ENCODE data around the gene KRT16. TPM values are rescaled to one million over a fixed set of nuclear protein-coding genes. Genes with fewer than 3 reads are reported as not detected.
"Not testable (repeated sequence)": the region's sequence is repeated elsewhere in the genome, so short reads cannot be mapped to it uniquely, and the experiment has no call there.

The KRT16 gene
- 7.9 and 8.4 TPM in 2 replicates for polyA plus RNA-seq (2013)

GRCh38 chr17:41612376-41613160 is at the start of gene KRT16:
Gene KRT16 (minus strand): TSS chr17:41612767. CDS start chr17:41612688, 79 bp downstream.
- H2AFZ ChIP-seq (ENCODE audit: insufficient read depth, low read length, poor library complexity); H3K14ac ChIP-seq (ENCODE audit: low read length); H4K12ac ChIP-seq (ENCODE audit: low read depth, low read length); H3K79me2 ChIP-seq (ENCODE audit: control insufficient read depth, insufficient read depth, low read length, poor library complexity); H2AK5ac ChIP-seq (ENCODE audit: low read length); H3K27ac ChIP-seq (ENCODE audit: low read depth, low read length); H3K79me1 ChIP-seq (ENCODE audit: low read length); H3K9me3 ChIP-seq (ENCODE audit: insufficient read depth, low read depth, low read length); H4K91ac ChIP-seq (ENCODE audit: low read depth, low read length); H3K23ac ChIP-seq (ENCODE audit: low read length); H4K8ac ChIP-seq (ENCODE audit: low read depth, low read length); H3K4me1 ChIP-seq (ENCODE audit: control insufficient read depth in 1 of 2, insufficient read depth in 2 of 2, low read length in 2 of 2); H2BK120ac ChIP-seq (ENCODE audit: insufficient read depth, low read length, poor library complexity); H3K18ac ChIP-seq (ENCODE audit: low read length); H3K27me3 ChIP-seq (ENCODE audit: insufficient read depth, low read length); H3K36me3 ChIP-seq (ENCODE audit: control insufficient read depth in 1 of 2, insufficient read depth in 2 of 2, low read length in 2 of 2); H3K4me2 ChIP-seq (ENCODE audit: low read length); H2BK12ac ChIP-seq (ENCODE audit: low read length); H3K4me3 ChIP-seq (ENCODE audit: low read depth, low read length); H3K9ac ChIP-seq (ENCODE audit: low read length); H2BK5ac ChIP-seq (ENCODE audit: low read depth, low read length, poor library complexity); H3K4ac ChIP-seq (ENCODE audit: low read depth, low read length): not testable (repeated sequence)
- peak; percentile 21 to 46 for DNase-seq
- WGBS (ENCODE audit: extremely low coverage, insufficient coverage, insufficient read length), result no CpG with 5 or more reads among the region's 31 CpGs

- no CpG with 5 or more reads among the region's 8 CpGs for WGBS (ENCODE audit: extremely low coverage, insufficient coverage, insufficient read length)
Observed at GRCh38 chr17:41660221-41660711, 47.7 kb upstream of the KRT16 start.

GRCh38 chr17:41659427-41660212 is 47.1 kb upstream of the KRT16 start:
- Histone ChIP-seq H2AK5ac (ENCODE audit: low read length) (no peak overlapping the region), H4K12ac (ENCODE audit: low read depth, low read length) (no peak overlapping the region), H3K4ac (ENCODE audit: low read depth, low read length) (no peak overlapping the region), H3K79me2 (ENCODE audit: control insufficient read depth, insufficient read depth, low read length, poor library complexity) (no peaks in the 10 kb centered on the region), H3K4me3 (ENCODE audit: low read depth, low read length) (no peak overlapping the region), H2BK120ac (ENCODE audit: insufficient read depth, low read length, poor library complexity) (no peak overlapping the region), H3K27me3 (ENCODE audit: insufficient read depth, low read length) (no peaks in the 10 kb centered on the region), H4K8ac (ENCODE audit: low read depth, low read length) (no peak overlapping the region), H3K27ac (ENCODE audit: low read depth, low read length) (no peak overlapping the region), H4K91ac (ENCODE audit: low read depth, low read length) (no peak overlapping the region), H3K23ac (ENCODE audit: low read length) (no peak overlapping the region), H2BK12ac (ENCODE audit: low read length) (no peak overlapping the region), H3K79me1 (ENCODE audit: low read length) (peaks cover 8% of the 10 kb centered on the region), H3K9me3 (ENCODE audit: insufficient read depth, low read depth, low read length) (peaks cover 1% of the 10 kb centered on the region), H2AFZ (ENCODE audit: insufficient read depth, low read length, poor library complexity) (no peak overlapping the region), H3K14ac (ENCODE audit: low read length) (no peak overlapping the region), H3K4me2 (ENCODE audit: low read length) (no peak overlapping the region), H3K36me3 (ENCODE audit: control insufficient read depth in 1 of 2, insufficient read depth in 2 of 2, low read length in 2 of 2) (no peaks in the 10 kb centered on the region), H3K9ac (ENCODE audit: low read length) (no peak overlapping the region), H2BK5ac (ENCODE audit: low read depth, low read length, poor library complexity) (no peak overlapping the region), H3K4me1 (ENCODE audit: control insufficient read depth in 1 of 2, insufficient read depth in 2 of 2, low read length in 2 of 2) (peaks cover 4 to 7% of the 10 kb centered on the region in 2 experiments), H3K18ac (ENCODE audit: low read length) (no peak overlapping the region)
- DNase-seq, result no peak
- no CpG with 5 or more reads among the region's 11 CpGs for WGBS (ENCODE audit: extremely low coverage, insufficient coverage, insufficient read length)

More at GRCh38 chr17:41660221-41660711, 47.7 kb upstream of the KRT16 start:
- no peak overlapping the region for H2BK5ac ChIP-seq (ENCODE audit: low read depth, low read length, poor library complexity)
- H3K36me3 ChIP-seq (ENCODE audit: control insufficient read depth in 1 of 2, insufficient read depth in 2 of 2, low read length in 2 of 2), result no peaks in the 10 kb centered on the region
- H3K18ac ChIP-seq (ENCODE audit: low read length), result no peak overlapping the region
- H3K23ac ChIP-seq (ENCODE audit: low read length), result no peak overlapping the region
- H3K9ac ChIP-seq (ENCODE audit: low read length), result no peak overlapping the region
- H2BK120ac ChIP-seq (ENCODE audit: insufficient read depth, low read length, poor library complexity), result no peak overlapping the region
- H3K4me2 ChIP-seq (ENCODE audit: low read length), result no peak overlapping the region
- peaks cover 4% of the 10 kb centered on the region for H3K79me1 ChIP-seq (ENCODE audit: low read length)
- no peak overlapping the region for H4K91ac ChIP-seq (ENCODE audit: low read depth, low read length)
- no peak overlapping the region for H3K27ac ChIP-seq (ENCODE audit: low read depth, low read length)
- no peak overlapping the region for H2AK5ac ChIP-seq (ENCODE audit: low read length)
- H2BK12ac ChIP-seq (ENCODE audit: low read length), result no peak overlapping the region
- H2AFZ ChIP-seq (ENCODE audit: insufficient read depth, low read length, poor library complexity), result no peak overlapping the region
- H4K8ac ChIP-seq (ENCODE audit: low read depth, low read length), result no peak overlapping the region
- H3K14ac ChIP-seq (ENCODE audit: low read length), result no peak overlapping the region
- no peak overlapping the region for H3K4me3 ChIP-seq (ENCODE audit: low read depth, low read length)
- H3K27me3 ChIP-seq (ENCODE audit: insufficient read depth, low read length), result no peaks in the 10 kb centered on the region
- no peak overlapping the region for H3K4ac ChIP-seq (ENCODE audit: low read depth, low read length)
- H4K12ac ChIP-seq (ENCODE audit: low read depth, low read length), result no peak overlapping the region
- peaks cover 3 to 4% of the 10 kb centered on the region in 2 experiments for H3K4me1 ChIP-seq (ENCODE audit: control insufficient read depth in 1 of 2, insufficient read depth in 2 of 2, low read length in 2 of 2)
- H3K79me2 ChIP-seq (ENCODE audit: control insufficient read depth, insufficient read depth, low read length, poor library complexity), result no peaks in the 10 kb centered on the region
- peaks cover 1% of the 10 kb centered on the region for H3K9me3 ChIP-seq (ENCODE audit: insufficient read depth, low read depth, low read length)
- DNase-seq, result no peak

GRCh38 chr17:41658846-41659245 is 46.3 kb upstream of the KRT16 start:
- no peak overlapping the region for H3K18ac ChIP-seq (ENCODE audit: low read length)
- no peak overlapping the region for H3K9ac ChIP-seq (ENCODE audit: low read length)
- H2AK5ac ChIP-seq (ENCODE audit: low read length), result no peak overlapping the region
- H3K79me2 ChIP-seq (ENCODE audit: control insufficient read depth, insufficient read depth, low read length, poor library complexity), result no peaks in the 10 kb centered on the region
- no peak for DNase-seq
- H3K4me3 ChIP-seq (ENCODE audit: low read depth, low read length), result no peak overlapping the region
- no peak overlapping the region for H4K12ac ChIP-seq (ENCODE audit: low read depth, low read length)
- no peak overlapping the region for H3K23ac ChIP-seq (ENCODE audit: low read length)
- no peaks in the 10 kb centered on the region for H3K27me3 ChIP-seq (ENCODE audit: insufficient read depth, low read length)
- no peak overlapping the region for H4K8ac ChIP-seq (ENCODE audit: low read depth, low read length)
- H2AFZ ChIP-seq (ENCODE audit: insufficient read depth, low read length, poor library complexity), result no peak overlapping the region
- H3K4me1 ChIP-seq (ENCODE audit: control insufficient read depth in 1 of 2, insufficient read depth in 2 of 2, low read length in 2 of 2), result peaks cover 10% of the 10 kb centered on the region in 2 experiments
- no peaks in the 10 kb centered on the region for H3K36me3 ChIP-seq (ENCODE audit: control insufficient read depth in 1 of 2, insufficient read depth in 2 of 2, low read length in 2 of 2)
- H3K27ac ChIP-seq (ENCODE audit: low read depth, low read length), result no peak overlapping the region
- H2BK5ac ChIP-seq (ENCODE audit: low read depth, low read length, poor library complexity), result no peak overlapping the region
- peaks cover 8% of the 10 kb centered on the region for H3K79me1 ChIP-seq (ENCODE audit: low read length)
- H2BK12ac ChIP-seq (ENCODE audit: low read length), result no peak overlapping the region
- H2BK120ac ChIP-seq (ENCODE audit: insufficient read depth, low read length, poor library complexity), result no peak overlapping the region
- H3K14ac ChIP-seq (ENCODE audit: low read length), result no peak overlapping the region
- peaks cover 1% of the 10 kb centered on the region for H3K9me3 ChIP-seq (ENCODE audit: insufficient read depth, low read depth, low read length)
- H4K91ac ChIP-seq (ENCODE audit: low read depth, low read length), result no peak overlapping the region
- no peak overlapping the region for H3K4ac ChIP-seq (ENCODE audit: low read depth, low read length)
- WGBS (ENCODE audit: extremely low coverage, insufficient coverage, insufficient read length), result no CpG with 5 or more reads among the region's 5 CpGs
- H3K4me2 ChIP-seq (ENCODE audit: low read length), result no peak overlapping the region

All from trophoblast cell (in vitro differentiated cells and primary cell).